HL-60 (cell line): ENCODE measurements around the gene ARL4C.

Source experiments
- DNase-seq, 2 experiments: peaks; one replicate each; pipeline ENCODE4 v3.0.0-alpha.2; 2010 to 2020; ENCODE audit warnings: low read depth in 1 of 2, low spot score in 1 of 2
- H3K27ac ChIP-seq: fragments of 250-450 bp; sonication (Bioruptor Pico); replicated peaks from 2 replicates; pipeline ENCODE4 v1.5.1; 2020; ENCODE audit warnings: mild to moderate bottlenecking, moderate library complexity
- H3K27me3 ChIP-seq: fragments of 250-450 bp; sonication (Bioruptor Pico); 2 replicates; pipeline ENCODE4 v1.5.1; 2021; ENCODE audit warnings: mild to moderate bottlenecking, moderate library complexity; ENCODE audit not compliant: insufficient read depth, poor library complexity, severe bottlenecking
- H3K4me3 ChIP-seq: replicated peaks from 2 replicates; pipeline ENCODE4 v1.5.1; 2011; ENCODE audit warnings: mild to moderate bottlenecking, control low read depth, low read length; ENCODE audit not compliant: insufficient read depth
- CTCF ChIP-seq: IDR thresholded peaks from one replicate; pipeline ENCODE4 v1.5.1; 2011; ENCODE audit warnings: low read length, control low read depth, inconsistent platforms; ENCODE audit not compliant: insufficient read depth
- GABPA ChIP-seq: IDR thresholded peaks from 2 replicates; pipeline ENCODE4 v1.6.1; 2012; ENCODE audit warnings: low read depth
- POLR2AphosphoS5 ChIP-seq: IDR thresholded peaks from 2 replicates; pipeline ENCODE4 v1.6.1; 2012; ENCODE audit warnings: low read depth
- SPI1 ChIP-seq: IDR thresholded peaks from 2 replicates; pipeline ENCODE4 v1.6.1; 2012; ENCODE audit warnings: low read depth, mild to moderate bottlenecking, borderline replicate concordance
- TF ChIP-seq, protein P1 (sequence below): IDR thresholded peaks from 2 replicates; pipeline ENCODE4 v1.6.1; 2012; ENCODE audit warnings: low read depth; ENCODE audit not compliant: insufficient replicate concordance

ARL4C gene

DNA sequence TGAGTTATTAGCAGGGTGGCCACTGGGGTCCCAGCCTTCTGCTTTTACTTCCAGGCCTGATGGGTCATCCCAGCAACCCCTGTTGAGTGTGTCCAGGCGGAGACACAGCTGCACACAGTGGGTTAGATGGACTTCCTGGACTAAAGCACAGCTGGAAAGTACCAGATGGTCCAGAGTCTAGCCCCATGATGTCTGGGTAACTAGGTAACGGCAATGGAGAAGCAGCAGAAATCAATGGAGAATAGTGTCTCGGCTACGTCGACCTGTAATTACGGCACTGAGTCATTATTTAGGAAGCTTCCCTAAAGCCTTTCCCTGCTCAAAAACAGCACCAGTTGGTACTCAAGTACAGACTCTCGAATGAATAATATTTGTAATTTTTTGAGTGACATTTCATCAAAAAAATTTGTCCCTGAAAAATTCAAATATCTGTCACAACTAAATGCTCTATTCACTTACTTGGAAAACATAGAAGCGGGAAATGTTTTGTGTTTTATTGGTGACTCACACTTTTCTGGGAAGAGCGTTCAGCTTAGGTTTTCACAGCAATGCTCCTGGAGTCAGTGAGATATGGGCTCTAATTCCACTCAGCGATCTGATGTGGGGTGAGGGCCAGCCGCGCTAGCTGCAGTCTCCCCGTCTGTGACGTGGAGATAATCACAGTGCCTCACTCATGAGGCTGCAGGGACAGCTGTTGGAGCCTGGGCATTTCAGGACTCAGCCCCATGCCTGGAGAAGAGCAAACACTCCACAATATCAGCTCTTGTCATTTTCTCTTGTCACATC lies 16.2 kb upstream of the ARL4C start:
- no peak for DNase-seq
- no peak overlapping the region for H3K4me3 ChIP-seq
- TF ChIP-seq SPI1: no peak
- TF ChIP-seq GABPA: no peak
- TF ChIP-seq, protein P1, sequence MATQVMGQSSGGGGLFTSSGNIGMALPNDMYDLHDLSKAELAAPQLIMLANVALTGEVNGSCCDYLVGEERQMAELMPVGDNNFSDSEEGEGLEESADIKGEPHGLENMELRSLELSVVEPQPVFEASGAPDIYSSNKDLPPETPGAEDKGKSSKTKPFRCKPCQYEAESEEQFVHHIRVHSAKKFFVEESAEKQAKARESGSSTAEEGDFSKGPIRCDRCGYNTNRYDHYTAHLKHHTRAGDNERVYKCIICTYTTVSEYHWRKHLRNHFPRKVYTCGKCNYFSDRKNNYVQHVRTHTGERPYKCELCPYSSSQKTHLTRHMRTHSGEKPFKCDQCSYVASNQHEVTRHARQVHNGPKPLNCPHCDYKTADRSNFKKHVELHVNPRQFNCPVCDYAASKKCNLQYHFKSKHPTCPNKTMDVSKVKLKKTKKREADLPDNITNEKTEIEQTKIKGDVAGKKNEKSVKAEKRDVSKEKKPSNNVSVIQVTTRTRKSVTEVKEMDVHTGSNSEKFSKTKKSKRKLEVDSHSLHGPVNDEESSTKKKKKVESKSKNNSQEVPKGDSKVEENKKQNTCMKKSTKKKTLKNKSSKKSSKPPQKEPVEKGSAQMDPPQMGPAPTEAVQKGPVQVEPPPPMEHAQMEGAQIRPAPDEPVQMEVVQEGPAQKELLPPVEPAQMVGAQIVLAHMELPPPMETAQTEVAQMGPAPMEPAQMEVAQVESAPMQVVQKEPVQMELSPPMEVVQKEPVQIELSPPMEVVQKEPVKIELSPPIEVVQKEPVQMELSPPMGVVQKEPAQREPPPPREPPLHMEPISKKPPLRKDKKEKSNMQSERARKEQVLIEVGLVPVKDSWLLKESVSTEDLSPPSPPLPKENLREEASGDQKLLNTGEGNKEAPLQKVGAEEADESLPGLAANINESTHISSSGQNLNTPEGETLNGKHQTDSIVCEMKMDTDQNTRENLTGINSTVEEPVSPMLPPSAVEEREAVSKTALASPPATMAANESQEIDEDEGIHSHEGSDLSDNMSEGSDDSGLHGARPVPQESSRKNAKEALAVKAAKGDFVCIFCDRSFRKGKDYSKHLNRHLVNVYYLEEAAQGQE: no peak
- TF ChIP-seq CTCF: no peak
- no peak for TF ChIP-seq POLR2AphosphoS5
- no peak overlapping the region for H3K27ac ChIP-seq
- peaks cover 5% of the 10 kb centered on the region for H3K27me3 ChIP-seq

DNA sequence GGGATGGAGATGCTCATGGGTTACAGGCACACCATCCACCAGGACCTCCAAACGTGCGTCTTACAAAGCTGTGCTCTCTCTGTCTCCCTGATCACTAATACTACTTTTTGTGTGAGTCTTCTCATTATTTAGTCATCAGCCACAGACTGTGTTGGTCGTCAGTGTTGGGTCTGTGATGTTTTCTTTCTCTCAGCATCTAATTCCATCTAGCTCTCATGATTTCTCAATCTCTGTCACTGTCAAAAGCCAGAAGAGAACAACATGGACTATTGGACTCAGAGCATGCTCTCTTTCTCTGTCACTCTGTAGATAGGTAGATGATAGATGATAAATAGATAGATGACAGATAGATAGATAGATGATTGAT lies 6.0 kb upstream of the ARL4C start:
- Histone ChIP-seq H3K27ac (no peak overlapping the region), H3K27me3 (peaks cover 5% of the 10 kb centered on the region), H3K4me3 (no peak overlapping the region)
- no peak for DNase-seq
- TF ChIP-seq SPI1 (no peak), GABPA (no peak), CTCF (no peak), POLR2AphosphoS5 (no peak)
- TF ChIP-seq, protein P1: no peak

- no peak for DNase-seq
- Histone ChIP-seq H3K27me3 (peaks cover 4% of the 10 kb centered on the region), H3K27ac (no peak overlapping the region), H3K4me3 (no peak overlapping the region)
- no peak for TF ChIP-seq POLR2AphosphoS5
- TF ChIP-seq, protein P1: no peak
- TF ChIP-seq CTCF: no peak
- TF ChIP-seq GABPA: no peak
- TF ChIP-seq SPI1: no peak
Observed at GRCh38 chr2:234502285-234502918, 5.5 kb upstream of the ARL4C start.
